H1 (cell line): ENCODE measurements around the gene CHN2. TPM values are rescaled to one million over a fixed set of nuclear protein-coding genes. Genes with fewer than 3 reads are reported as not detected.

Experiments
- CTCF ChIA-PET: fragments of 300-600 bp; sonication (Branson Sonifier 250); formaldehyde crosslinking; loops from one replicate; lab custom pipeline; 2021; ENCODE audit not compliant: partially characterized antibody; lab: Charles Lee
- POLR2A ChIA-PET: fragments of 300-600 bp; sonication (Branson Sonifier 250); formaldehyde crosslinking; loops from one replicate; lab custom pipeline; 2021; ENCODE audit warnings: inconsistent platforms; ENCODE audit not compliant: partially characterized antibody; lab: Charles Lee
- DNase-seq, 2 experiments: peaks; one replicate each; pipeline versions ENCODE4 v3.0.0 to v3.0.0-alpha.2; 2010 to 2022; ENCODE audit warnings: low spot score in 2 of 2, low read depth in 1 of 2, mixed read lengths in 1 of 2
- FAIRE-seq: peaks from 2 replicates; lab custom pipeline; 2011; peaks lifted over from hg19 to GRCh38; lab: Jason Lieb, UNC
- H2AFZ ChIP-seq: 2 replicates; pipeline ENCODE4 v1.8.1; 2012; ENCODE audit warnings: low read length, inconsistent platforms
- H2AK5ac ChIP-seq: 2 replicates; pipeline ENCODE4 v1.6.1; 2013; ENCODE audit warnings: low read depth, low read length
- H2BK120ac ChIP-seq: replicated peaks from 2 replicates; pipeline ENCODE3; 2013; ENCODE audit warnings: low read depth, low read length, inconsistent platforms
- H2BK12ac ChIP-seq: 2 replicates; pipeline ENCODE4 v1.6.1; 2013; ENCODE audit warnings: low read depth, low read length
- H2BK15ac ChIP-seq: 2 replicates; pipeline ENCODE4 v1.6.1; 2013; ENCODE audit warnings: low read length
- H2BK20ac ChIP-seq: 2 replicates; pipeline ENCODE4 v1.6.1; 2013; ENCODE audit warnings: low read length
- H2BK5ac ChIP-seq: 2 replicates; pipeline ENCODE4 v1.6.1; 2013; ENCODE audit warnings: low read depth, low read length
- H3K14ac ChIP-seq: 2 replicates; pipeline ENCODE4 v1.6.1; 2013; ENCODE audit warnings: inconsistent platforms; ENCODE audit not compliant: insufficient read length
- H3K18ac ChIP-seq: 2 replicates; pipeline ENCODE4 v1.6.1; 2013; ENCODE audit warnings: low read length; ENCODE audit errors: extremely low read depth
- H3K23ac ChIP-seq: 2 replicates; pipeline ENCODE4 v1.6.1; 2013; ENCODE audit warnings: inconsistent platforms; ENCODE audit not compliant: insufficient read length
- H3K23me2 ChIP-seq: 2 replicates; pipeline ENCODE4 v1.6.1; 2013; ENCODE audit warnings: low read depth, low read length
- H3K27ac ChIP-seq: 2 replicates; pipeline ENCODE4 v1.6.1; 2011; ENCODE audit warnings: low read depth, low read length, inconsistent platforms
- H3K27me3 ChIP-seq, 4 experiments: replicated peaks in 1 of 4; 1 replicate in 1 of 4; 2 replicates in 3 of 4; pipeline versions ENCODE4 v1.6.1 to v1.8.1; 2011 to 2013; ENCODE audit warnings: low read length in 3 of 4, mild to moderate bottlenecking in 3 of 4, inconsistent platforms in 2 of 4, mixed read lengths in 2 of 4, moderate library complexity in 1 of 4; ENCODE audit not compliant: control insufficient read depth in 3 of 4, insufficient read depth in 3 of 4; ENCODE audit errors: extremely low read depth in 1 of 4
- H3K36me3 ChIP-seq, 4 experiments: 2 replicates each; pipeline versions ENCODE4 v1.6.1 to v1.8.1; 2011 to 2013; ENCODE audit warnings: mild to moderate bottlenecking in 4 of 4, low read length in 3 of 4, moderate library complexity in 2 of 4, control low read depth in 1 of 4, inconsistent platforms in 1 of 4; ENCODE audit not compliant: insufficient read depth in 4 of 4, control insufficient read depth in 2 of 4
- H3K4ac ChIP-seq: replicated peaks from 2 replicates; pipeline ENCODE3; 2013; ENCODE audit warnings: low read length, low read depth, mixed read lengths, inconsistent platforms; ENCODE audit not compliant: insufficient read length
- H3K4me1 ChIP-seq, 4 experiments: replicated peaks in 1 of 4; 1 replicate in 1 of 4; 2 replicates in 3 of 4; pipeline versions ENCODE4 v1.6.1 to v1.8.1; 2011 to 2013; ENCODE audit warnings: low read length in 3 of 4, inconsistent platforms in 2 of 4, mixed read lengths in 1 of 4; ENCODE audit not compliant: insufficient read depth in 4 of 4, control insufficient read depth in 3 of 4
- H3K4me2 ChIP-seq, 2 experiments: 2 replicates each; pipeline versions ENCODE4 v1.6.1 to v1.8.1; 2011 to 2013; ENCODE audit warnings: low read depth in 2 of 2, low read length in 2 of 2, control low read depth in 1 of 2, inconsistent platforms in 1 of 2, mild to moderate bottlenecking in 1 of 2; ENCODE audit not compliant: insufficient read depth in 1 of 2
- H3K4me3 ChIP-seq, 4 experiments: fragments of 200-600, 300-600 bp in 1 of 4; sonication (generic), shearing (Covaris generic), sonication (Bioruptor Twin) in 1 of 4; 2 replicates each; pipeline versions ENCODE4 v1.5.1 to v1.8.1; 2011 to 2016; ENCODE audit warnings: low read length in 4 of 4, low read depth in 3 of 4, control low read depth in 2 of 4, inconsistent platforms in 2 of 4, mild to moderate bottlenecking in 2 of 4, mixed read lengths in 1 of 4, moderate library complexity in 1 of 4; ENCODE audit not compliant: insufficient read depth in 2 of 4; ENCODE audit errors: extremely low read depth in 1 of 4
- H3K56ac ChIP-seq: replicated peaks from 2 replicates; pipeline ENCODE3; 2013; ENCODE audit warnings: low read depth, mild to moderate bottlenecking, mixed read lengths, low read length, inconsistent platforms; ENCODE audit not compliant: insufficient read length
- H3K79me1 ChIP-seq: 2 replicates; pipeline ENCODE4 v1.6.1; 2013; ENCODE audit warnings: low read depth, low read length, control low read depth
- H3K79me2 ChIP-seq, 2 experiments: 2 replicates each; pipeline versions ENCODE4 v1.6.1 to v1.8.1; 2012 to 2013; ENCODE audit warnings: low read length in 2 of 2, mild to moderate bottlenecking in 2 of 2, inconsistent platforms in 1 of 2; ENCODE audit not compliant: insufficient read depth in 2 of 2, control insufficient read depth in 1 of 2
- H3K9ac ChIP-seq, 4 experiments: replicated peaks in 1 of 4; 1 replicate in 1 of 4; 2 replicates in 3 of 4; pipeline versions ENCODE4 v1.6.1 to v1.8.1; 2011 to 2013; ENCODE audit warnings: low read depth in 3 of 4, low read length in 3 of 4, control low read depth in 2 of 4, mild to moderate bottlenecking in 2 of 4, moderate library complexity in 2 of 4, inconsistent platforms in 1 of 4; ENCODE audit errors: extremely low read depth in 1 of 4
- H3K9me3 ChIP-seq, 2 experiments: 2 replicates each; pipeline versions ENCODE4 v1.6.1 to v1.8.1; 2012 to 2013; ENCODE audit warnings: mild to moderate bottlenecking in 2 of 2, moderate library complexity in 2 of 2, control low read depth in 1 of 2, inconsistent platforms in 1 of 2, low read depth in 1 of 2, low read length in 1 of 2, mixed read lengths in 1 of 2; ENCODE audit not compliant: insufficient read depth in 2 of 2
- H4K20me1 ChIP-seq, 2 experiments: replicated peaks in 1 of 2; 2 replicates each; pipeline versions ENCODE3 to v1.8.1; 2011 to 2013; ENCODE audit warnings: inconsistent platforms in 2 of 2, low read length in 2 of 2, mild to moderate bottlenecking in 1 of 2; ENCODE audit not compliant: insufficient read depth in 2 of 2, control insufficient read depth in 1 of 2
- H4K5ac ChIP-seq: 2 replicates; pipeline ENCODE4 v1.6.1; 2013; ENCODE audit warnings: low read length, low read depth, mixed read lengths, inconsistent platforms; ENCODE audit not compliant: insufficient read length
- H4K8ac ChIP-seq: 2 replicates; pipeline ENCODE4 v1.8.0; 2013; ENCODE audit warnings: mild to moderate bottlenecking, moderate library complexity, low read length, inconsistent platforms; ENCODE audit not compliant: insufficient read depth; ENCODE audit errors: extremely low read depth
- H4K91ac ChIP-seq: replicated peaks from 2 replicates; pipeline ENCODE3; 2013; ENCODE audit warnings: low read length, mixed read lengths, inconsistent platforms; ENCODE audit not compliant: insufficient read length
- CTBP2 ChIP-seq: IDR thresholded peaks from 2 replicates; pipeline ENCODE4 v1.7.0; 2011; ENCODE audit warnings: borderline replicate concordance, mild to moderate bottlenecking, moderate library complexity, mixed read lengths, low read length; ENCODE audit not compliant: insufficient read depth, insufficient read length
- HDAC6 ChIP-seq: IDR thresholded peaks from one replicate; pipeline ENCODE4 v1.7.1; 2012; ENCODE audit warnings: low read depth, mild to moderate bottlenecking, inconsistent platforms, low read length, moderate library complexity
- SAP30 ChIP-seq: fragments of 300-600 bp; sonication (generic); IDR thresholded peaks from 2 replicates; pipeline ENCODE4 v1.7.1; 2012; ENCODE audit warnings: low read length, moderate library complexity, mild to moderate bottlenecking, inconsistent platforms; ENCODE audit not compliant: insufficient read depth, insufficient replicate concordance
- SIX5 ChIP-seq: IDR thresholded peaks from 2 replicates; pipeline ENCODE4 v1.6.1; 2011; ENCODE audit warnings: mild to moderate bottlenecking, low read depth, low read length
- SRF ChIP-seq: IDR thresholded peaks from 2 replicates; pipeline ENCODE4 v1.6.1; 2011; ENCODE audit warnings: mild to moderate bottlenecking, low read depth, low read length, moderate library complexity
- TAF1 ChIP-seq: IDR thresholded peaks from 2 replicates; pipeline ENCODE4 v1.6.1; 2011; ENCODE audit warnings: mild to moderate bottlenecking, low read depth, low read length
- TEAD4 ChIP-seq: IDR thresholded peaks from 2 replicates; pipeline ENCODE4 v1.6.1; 2012; ENCODE audit warnings: low read depth, low read length, inconsistent platforms, mixed read lengths
- USF2 ChIP-seq: IDR thresholded peaks from 2 replicates; pipeline ENCODE4 v1.6.1; 2011; ENCODE audit warnings: low read length, improper control_type of control experiment
- WGBS, 2 experiments: shearing (Covaris generic) in 1 of 2; methylation state at CpG; one replicate each; pipeline versions ENCODE4 v1.1.6 to v1.1.7; 2013 to 2015; ENCODE audit warnings: low lambda C conversion rate in 2 of 2, mixed read lengths in 2 of 2, inconsistent platforms in 1 of 2, low coverage in 1 of 2, missing lambda C conversion rate in 1 of 2; ENCODE audit not compliant: insufficient replicate concordance in 2 of 2, insufficient coverage in 1 of 2, insufficient read length in 1 of 2; ENCODE audit errors: extremely low coverage in 1 of 2, missing lambda C conversion rate in 1 of 2; 5-methylcytosine and 5-hydroxymethylcytosine counted together
- polyA plus RNA-seq, 7 experiments: library from polyadenylated mRNA; depleted of rRNA in 3 of 7; stranded (reverse) in 5 of 7; unstranded in 2 of 7; fragments of >200 nt in 5 of 7; fragments of 200-250 nt in 2 of 7; gene quantifications; 1 replicate in 5 of 7; 2 replicates in 1 of 7; 4 replicates in 1 of 7; pipeline versions ENCODE4 v1.2.1 to v1.2.3, GENCODE V29; 2011 to 2013; ENCODE audit warnings: missing spikeins in 2 of 7, mixed read lengths in 2 of 7
- total RNA-seq: library from RNA; stranded (reverse); fragmentation: NEBNext Ultra II Directional; extraction: Animal tissue kit (Norgen Biotek cat#: 25700); gene quantifications from 2 replicates; pipeline ENCODE4 v1.2.1, GENCODE V29; 2021
- TF ChIP-seq, protein P1 (sequence below): IDR thresholded peaks from 2 replicates; pipeline ENCODE4 v1.6.1; 2012; ENCODE audit warnings: inconsistent platforms

CHN2 gene
- total and polyA plus RNA-seq, 2 of the 8 experiments (the other 6 are each of a cell fraction or from before 2014, with no cell fraction given), result 2.9 to 4.8 TPM

GRCh38 chr7:29285861-29286260 is 91.3 kb downstream of the CHN2 start:
- H4K8ac ChIP-seq, result no peak overlapping the region
- H4K91ac ChIP-seq, result no peak overlapping the region
- WGBS, 2 experiments, result 91% methylated on average over 2 of the region's 3 CpGs; no CpG with 5 or more reads in 1 of the 2 experiments
- H2BK12ac ChIP-seq, result no peak overlapping the region
- no peak overlapping the region for H2BK5ac ChIP-seq
- POLR2A ChIA-PET, result no interaction called here
- H2AK5ac ChIP-seq, result no peak overlapping the region
- H3K27ac ChIP-seq, result no peak overlapping the region
- no peak overlapping the region for H3K4ac ChIP-seq
- TF ChIP-seq SAP30 (no peak), SRF (no peak), TAF1 (no peak), CTBP2 (no peak), SIX5 (no peak), HDAC6 (no peak), USF2 (no peak), TEAD4 (no peak)
- TF ChIP-seq, protein P1, sequence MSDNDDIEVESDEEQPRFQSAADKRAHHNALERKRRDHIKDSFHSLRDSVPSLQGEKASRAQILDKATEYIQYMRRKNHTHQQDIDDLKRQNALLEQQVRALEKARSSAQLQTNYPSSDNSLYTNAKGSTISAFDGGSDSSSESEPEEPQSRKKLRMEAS, result no peak
- TF ChIP-seq, all 59 proteins: peak for 0
- H3K9ac ChIP-seq, result no peak overlapping the region
- H4K20me1 ChIP-seq, result no peaks in the 10 kb centered on the region
- no peak overlapping the region for H3K56ac ChIP-seq
- H3K23ac ChIP-seq, result no peak overlapping the region
- H3K14ac ChIP-seq, result no peak overlapping the region
- no peak overlapping the region for H4K5ac ChIP-seq
- no peaks in the 10 kb centered on the region for H3K79me2 ChIP-seq
- H3K9me3 ChIP-seq, result no peaks in the 10 kb centered on the region
- peaks cover 4 to 22% (median 17%) of the 10 kb centered on the region in 4 experiments for H3K4me1 ChIP-seq
- no peaks in the 10 kb centered on the region for H3K23me2 ChIP-seq
- no peak for DNase-seq
- no peak overlapping the region for H2BK120ac ChIP-seq
- no peak for FAIRE-seq
- no peaks in the 10 kb centered on the region for H3K27me3 ChIP-seq
- H3K4me2 ChIP-seq, result no peak overlapping the region
- H2AFZ ChIP-seq, result no peak overlapping the region
- no peak overlapping the region for H3K4me3 ChIP-seq
- CTCF ChIA-PET, result interaction anchor here (10.9 kb wide), 1 partner anchor 13 kb away, joined by 67 read pairs; no protein-coding TSS in a partner anchor
- H2BK20ac ChIP-seq, result no peak overlapping the region
- H2BK15ac ChIP-seq, result no peak overlapping the region
- no peak overlapping the region for H3K18ac ChIP-seq
- H3K36me3 ChIP-seq, result no peaks in the 10 kb centered on the region
- no peaks in the 10 kb centered on the region for H3K79me1 ChIP-seq
